HEK293 (cell line): Measurements from ENCODE around the gene PPP1R15B.

Experiments used
- CTCF ChIA-PET: fragments of 350-600 bp; formaldehyde crosslinking; extraction: SDS; loops from one replicate; lab custom pipeline; 2021; ENCODE audit warnings: antibody characterized with exemption; lab: Yijun Ruan, JAX
- POLR2A ChIA-PET: fragments of 300-600 bp; formaldehyde crosslinking; extraction: SDS; loops from one replicate; lab custom pipeline; 2020; ENCODE audit warnings: antibody characterized with exemption, inconsistent platforms; lab: Yijun Ruan, JAX
- H3K27ac ChIP-seq: fragments of 200-500 bp; sonication (Bioruptor generic); 2 replicates; pipeline ENCODE4 v1.5.1; 2014; ENCODE audit warnings: low read depth, low read length, control low read depth, inconsistent platforms; ENCODE audit errors: extremely low read depth
- H3K36me3 ChIP-seq, 2 experiments: fragments of 200-500 bp in 1 of 2; sonication (Bioruptor generic) in 1 of 2; 1 replicate in 1 of 2; 2 replicates in 1 of 2; pipeline ENCODE4 v1.5.1; 2014 to 2017; ENCODE audit warnings: inconsistent platforms in 2 of 2, low read length in 2 of 2; ENCODE audit not compliant: control insufficient read depth in 2 of 2, insufficient read depth in 1 of 2
- H3K4me1 ChIP-seq: fragments of 200-500 bp; sonication (Bioruptor generic); 2 replicates; pipeline ENCODE4 v1.5.1; 2014; ENCODE audit warnings: mild to moderate bottlenecking, low read length, inconsistent platforms; ENCODE audit not compliant: control insufficient read depth, insufficient read depth
- H3K4me3 ChIP-seq: 2 replicates; pipeline ENCODE4 v1.5.1; 2011; ENCODE audit warnings: low read depth, mild to moderate bottlenecking, control low read depth, low read length, moderate library complexity
- H3K9me3 ChIP-seq: fragments of 200-500 bp; sonication (Bioruptor generic); 2 replicates; pipeline ENCODE4 v1.5.1; 2014; ENCODE audit warnings: low read depth, low read length, inconsistent platforms; ENCODE audit not compliant: control insufficient read depth, insufficient read depth
- PRDM10 ChIP-seq: fragments of 450-650 bp; formaldehyde crosslinking; IDR thresholded peaks from 2 replicates; pipeline ENCODE4 v1.5.1; 2016; ENCODE audit warnings: missing biosample characterization, missing genetic modification characterization
- REPIN1 ChIP-seq: fragments of 450-650 bp; formaldehyde crosslinking; IDR thresholded peaks from 2 replicates; pipeline ENCODE4 v1.5.1; 2017; ENCODE audit warnings: missing biosample characterization, missing genetic modification characterization, low read depth
- ZBTB11 ChIP-seq: fragments of 450-650 bp; formaldehyde crosslinking; conservative IDR thresholded peaks from 2 replicates; pipeline ENCODE4 v1.5.1; 2016; ENCODE audit warnings: low read depth, missing biosample characterization, missing genetic modification characterization
- ZBTB20 ChIP-seq: fragments of 450-650 bp; formaldehyde crosslinking; IDR thresholded peaks from 2 replicates; pipeline ENCODE4 v1.5.1; 2016; ENCODE audit warnings: missing biosample characterization, missing genetic modification characterization
- ZFP69B ChIP-seq: fragments of 450-650 bp; formaldehyde crosslinking; IDR thresholded peaks from 2 replicates; pipeline ENCODE4 v1.5.1; 2016; ENCODE audit warnings: missing biosample characterization, missing genetic modification characterization
- ZNF132 ChIP-seq: fragments of 450-650 bp; formaldehyde crosslinking; IDR thresholded peaks from 2 replicates; pipeline ENCODE4 v1.5.1; 2017; ENCODE audit warnings: missing biosample characterization, missing genetic modification characterization, borderline replicate concordance
- ZNF175 ChIP-seq: fragments of 450-650 bp; formaldehyde crosslinking; IDR thresholded peaks from 2 replicates; pipeline ENCODE4 v1.5.1; 2016; ENCODE audit warnings: missing biosample characterization, missing genetic modification characterization
- ZNF518A ChIP-seq: fragments of 450-650 bp; formaldehyde crosslinking; conservative IDR thresholded peaks from 2 replicates; pipeline ENCODE4 v1.5.1; 2016; ENCODE audit warnings: low read depth, missing biosample characterization, missing genetic modification characterization
- ZNF561 ChIP-seq: fragments of 450-650 bp; IDR thresholded peaks from 2 replicates; pipeline ENCODE4 v1.5.1; 2018; ENCODE audit warnings: missing biosample characterization, missing genetic modification characterization, borderline replicate concordance
- ZNF639 ChIP-seq: fragments of 450-650 bp; formaldehyde crosslinking; IDR thresholded peaks from 2 replicates; pipeline ENCODE4 v1.5.1; 2016; ENCODE audit warnings: missing biosample characterization, missing genetic modification characterization
- ZNF658 ChIP-seq: fragments of 450-650 bp; formaldehyde crosslinking; IDR thresholded peaks from 2 replicates; pipeline ENCODE4; 2016; ENCODE audit warnings: missing biosample characterization, missing genetic modification characterization
- ZSCAN23 ChIP-seq: fragments of 450-650 bp; formaldehyde crosslinking; IDR thresholded peaks from 2 replicates; pipeline ENCODE4 v1.5.1; 2016; ENCODE audit warnings: missing biosample characterization, missing genetic modification characterization
- ZSCAN30 ChIP-seq: fragments of 450-650 bp; IDR thresholded peaks from 2 replicates; pipeline ENCODE4 v1.5.1; 2018; ENCODE audit warnings: missing biosample characterization, mild to moderate bottlenecking, missing genetic modification characterization, moderate library complexity
- ZSCAN4 ChIP-seq: fragments of 450-650 bp; formaldehyde crosslinking; IDR thresholded peaks from 2 replicates; pipeline ENCODE4 v1.5.1; 2017; ENCODE audit warnings: missing biosample characterization, missing genetic modification characterization

Gene PPP1R15B

GRCh38 chr1:204376465-204376864 is 35.2 kb downstream of the PPP1R15B start:
- H3K4me1 ChIP-seq: no peaks in the 10 kb centered on the region
- TF ChIP-seq ZBTB20 (tag by site-specific recombination) (no peak), PRDM10 (tag by site-specific recombination) (no peak), ZFP69B (tag by site-specific recombination) (no peak), ZNF658 (tag by site-specific recombination) (no peak), ZNF639 (tag by site-specific recombination) (no peak), ZBTB11 (tag by site-specific recombination) (no peak), ZNF132 (tag by site-specific recombination) (no peak), ZNF175 (tag by site-specific recombination) (no peak), ZSCAN23 (tag by site-specific recombination) (no peak), ZNF518A (no peak), ZSCAN30 (tag by site-specific recombination) (no peak), REPIN1 (tag by site-specific recombination) (no peak), ZNF561 (no peak), ZSCAN4 (tag by site-specific recombination) (no peak)
- TF ChIP-seq, all 188 proteins: peak for 0
- Histone ChIP-seq H3K4me3 (no peak overlapping the region), H3K9me3 (no peaks in the 10 kb centered on the region), H3K27ac (no peak overlapping the region), H3K36me3 (no peaks in the 10 kb centered on the region)
- ChIA-PET CTCF (interaction anchor here (0.6 to 3.1 kb wide), 4 partner anchors 9 to 213 kb away, joined by 3 to 14 read pairs (median 6); no protein-coding TSS in a partner anchor), POLR2A (interaction anchor here (0.6 kb wide), 1 partner anchor 1086 kb away, joined by 5 read pairs; no protein-coding TSS in a partner anchor)
